Vagina (tissue), 2 donors: ENCODE data around the gene KCNG3.

ENCODE experiments used
- CTCF ChIP-seq, 3 experiments: fragments of 450-650 bp in 2 of 3; fragments of 200-600 bp in 1 of 3; sonication (generic) in 1 of 3; IDR thresholded peaks; one replicate each; pipeline ENCODE4 v1.5.1; 2017 to 2019; ENCODE audit warnings: antibody characterized with exemption in 3 of 3, mild to moderate bottlenecking in 2 of 3, moderate library complexity in 2 of 3
- POLR2A ChIP-seq, 2 donors: fragments of 450-650 bp; IDR thresholded peaks; one replicate each; pipeline ENCODE4 v1.6.1; 2017; ENCODE audit warnings: antibody characterized with exemption in 2 of 2, mild to moderate bottlenecking in 2 of 2, moderate library complexity in 2 of 2
- POLR2AphosphoS5 ChIP-seq, 2 donors: sonication (generic); formaldehyde crosslinking; IDR thresholded peaks; one replicate each; pipeline ENCODE4 v1.9.0; 2017; ENCODE audit warnings: antibody characterized with exemption in 2 of 2, mild to moderate bottlenecking in 2 of 2, low read depth in 1 of 2; ENCODE audit not compliant: insufficient read depth in 1 of 2

DNA sequence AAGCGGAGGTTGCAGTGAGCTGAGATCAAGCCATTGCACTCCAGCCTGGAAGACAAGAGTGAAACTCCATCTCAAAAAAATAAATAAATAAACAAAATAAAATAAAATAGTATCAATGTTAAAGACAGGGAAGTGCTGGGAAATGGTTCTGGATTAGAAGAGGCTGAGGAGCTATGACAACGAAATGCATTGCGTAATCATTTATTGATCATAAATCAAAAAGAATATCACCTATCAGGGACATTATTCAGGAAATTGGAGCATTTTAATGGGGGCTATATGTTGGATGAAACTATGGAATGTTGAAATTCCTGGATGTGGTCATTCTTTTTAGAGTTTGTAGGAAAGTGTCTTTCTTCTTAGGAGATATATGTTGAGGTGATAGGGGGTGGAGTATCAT is 43.7 kb upstream of the KCNG3 start:
- TF ChIP-seq CTCF (IDR thresholded peaks at IDR 0.05) (no peak), POLR2A (IDR thresholded peaks at IDR 0.05) (no peak), POLR2AphosphoS5 (IDR thresholded peaks at IDR 0.05; ENCODE audit: insufficient read depth in 1 of 2, low read depth in 1 of 2) (no peak)
